Thoracic aorta (tissue), 2 donors: Measurements from ENCODE around the gene ZDHHC11B. TPM values are rescaled to one million over a fixed set of nuclear protein-coding genes. Genes with fewer than 3 reads are reported as not detected.
"Not testable (repeated sequence)": the region's sequence is repeated elsewhere in the genome, so short reads cannot be mapped to it uniquely, and the experiment has no call there.

Source experiments
- ATAC-seq: fragments of 150-250 bp; one replicate; pipeline ENCODE4 v1.8.0; 2017; ENCODE audit warnings: low read depth; ENCODE audit not compliant: insufficient number of reproducible peaks, low FRiP score
- DNase-seq: peaks from one replicate; pipeline ENCODE4 v3.0.0-alpha.2; 2020; ENCODE audit warnings: low spot score
- H3K27ac ChIP-seq, 2 donors: fragments of 200-600 bp; sonication (generic); 1 replicate in 1 of 2; 2 replicates in 1 of 2; pipeline ENCODE4 v1.5.1; 2016; ENCODE audit warnings: mild to moderate bottlenecking in 2 of 2, moderate library complexity in 2 of 2
- H3K27me3 ChIP-seq: fragments of 200-600 bp; sonication (generic); replicated peaks from 2 replicates; pipeline ENCODE4 v1.6.0; 2016; ENCODE audit warnings: mild to moderate bottlenecking; ENCODE audit not compliant: insufficient read depth
- H3K36me3 ChIP-seq: fragments of 200-600 bp; sonication (generic); one replicate; pipeline ENCODE4 v1.5.1; 2016
- H3K4me1 ChIP-seq, 2 donors: fragments of 200-600 bp; sonication (generic); 1 replicate in 1 of 2; 2 replicates in 1 of 2; pipeline versions ENCODE4 v1.5.1 to v1.6.0; 2016; ENCODE audit warnings: low read depth in 2 of 2, mild to moderate bottlenecking in 1 of 2; ENCODE audit not compliant: control insufficient read depth in 1 of 2
- H3K4me3 ChIP-seq: fragments of 200-600 bp; sonication (generic); 2 replicates; pipeline ENCODE4 v1.5.1; 2016; ENCODE audit warnings: mild to moderate bottlenecking
- H3K9me3 ChIP-seq: fragments of 200-600 bp; sonication (generic); 2 replicates; pipeline ENCODE4 v1.5.1; 2016
- CTCF ChIP-seq: fragments of 200-600 bp; sonication (generic); IDR thresholded peaks from one replicate; pipeline ENCODE4 v1.5.1; 2019; ENCODE audit warnings: antibody characterized with exemption
- total RNA-seq, 2 donors: library from RNA; depleted of rRNA; stranded (reverse); fragments of >200 nt; gene quantifications; one replicate each; pipeline versions ENCODE4 v1.1.0 to v1.2.3, GENCODE V29; 2016

The ZDHHC11B gene
- total RNA-seq, 2 donors from 2014 or later, result 1.8 to 8.7 TPM

GRCh38 chr5:756171-756570 lies 28.4 kb downstream of the ZDHHC11B start:
- no peak overlapping the region for H3K27ac ChIP-seq
- ATAC-seq, result no peak
- DNase-seq, result no peak

GRCh38 chr5:754143-754632 lies 30.3 kb downstream of the ZDHHC11B start:
- H3K27me3 ChIP-seq, H3K4me3 ChIP-seq, H3K9me3 ChIP-seq, DNase-seq, H3K36me3 ChIP-seq, H3K4me1 ChIP-seq, ATAC-seq, H3K27ac ChIP-seq: not testable (repeated sequence)

More at GRCh38 chr5:756171-756570, 28.4 kb downstream of the ZDHHC11B start:
- Histone ChIP-seq H3K9me3 (no peaks in the 10 kb centered on the region), H3K4me3 (no peak overlapping the region), H3K4me1 (no peaks in the 10 kb centered on the region), H3K27me3 (no peaks in the 10 kb centered on the region), H3K36me3 (no peaks in the 10 kb centered on the region)
- TF ChIP-seq CTCF, result no peak

- not testable (repeated sequence) for H3K4me1 ChIP-seq, H3K36me3 ChIP-seq, ATAC-seq, H3K4me3 ChIP-seq, H3K27ac ChIP-seq, DNase-seq, H3K9me3 ChIP-seq, H3K27me3 ChIP-seq
These were observed 30.9 kb downstream of the ZDHHC11B start for GRCh38 chr5:753567-754142.

- H3K36me3 ChIP-seq, DNase-seq, H3K4me3 ChIP-seq, H3K27ac ChIP-seq, ATAC-seq, H3K4me1 ChIP-seq, H3K27me3 ChIP-seq, H3K9me3 ChIP-seq: not testable (repeated sequence)
These were observed 31.9 kb downstream of the ZDHHC11B start for GRCh38 chr5:752532-753115.

- H3K27ac ChIP-seq, H3K27me3 ChIP-seq, H3K4me1 ChIP-seq, ATAC-seq, H3K9me3 ChIP-seq, H3K36me3 ChIP-seq, H3K4me3 ChIP-seq, DNase-seq: not testable (repeated sequence)
These were observed 32.5 kb downstream of the ZDHHC11B start for GRCh38 chr5:751992-752391.

GRCh38 chr5:751496-751895 lies 33.0 kb downstream of the ZDHHC11B start:
- ATAC-seq (no peak), DNase-seq (no peak)
- no peaks in the 10 kb centered on the region for H3K36me3 ChIP-seq

GRCh38 chr5:750226-750625 lies 34.3 kb downstream of the ZDHHC11B start:
- not testable (repeated sequence) for H3K27me3 ChIP-seq, H3K36me3 ChIP-seq, ATAC-seq, DNase-seq, H3K9me3 ChIP-seq, H3K4me1 ChIP-seq, H3K27ac ChIP-seq, H3K4me3 ChIP-seq

More at GRCh38 chr5:751496-751895, 33.0 kb downstream of the ZDHHC11B start:
- no peaks in the 10 kb centered on the region for H3K4me1 ChIP-seq
- H3K4me3 ChIP-seq, result no peak overlapping the region
- no peaks in the 10 kb centered on the region for H3K27me3 ChIP-seq
- no peaks in the 10 kb centered on the region for H3K9me3 ChIP-seq
- H3K27ac ChIP-seq, result no peak overlapping the region
- TF ChIP-seq CTCF, result no peak
